OCI-LY1 (cell line): ENCODE measurements around the gene GMDS.

Source experiments
- CTCF ChIP-seq: fragments of 200-600 bp; sonication (generic), shearing (Covaris generic); IDR thresholded peaks from 2 replicates; pipeline ENCODE4 v1.5.1; 2017; ENCODE audit warnings: mild to moderate bottlenecking, antibody characterized with exemption, low read length, moderate library complexity, mixed read lengths
- EZH2 ChIP-seq: fragments of 200-600 bp; sonication (generic), shearing (Covaris generic); IDR thresholded peaks from 2 replicates; pipeline ENCODE4 v1.8.0; 2017; ENCODE audit warnings: borderline replicate concordance, mixed run types, mild to moderate bottlenecking, antibody characterized with exemption, low read length, moderate library complexity, mixed read lengths

GRCh38 chr6:1667012-1667804 lies 578.2 kb downstream of the GMDS start:
- TF ChIP-seq CTCF (no peak), EZH2 (no peak)
